Measurements from ENCODE around the gene SH3PXD2A. TPM values are rescaled to one million over a fixed set of nuclear protein-coding genes. Genes with fewer than 3 reads are reported as not detected.
"Not testable (repeated sequence)": the region's sequence is repeated elsewhere in the genome, so short reads cannot be mapped to it uniquely, and the experiment has no call there.

The SH3PXD2A gene
- total RNA-seq, 2 experiments from 2014 or later: 12.4 to 14.5 TPM

- CTCF ChIA-PET: interaction anchor here (1.2 kb wide), 1 partner anchor 9 kb away, joined by 5 read pairs; no protein-coding TSS in a partner anchor
- peaks cover 60% of the 10 kb centered on the region for H3K4me1 Mint-ChIP-seq
These were observed 87.0 kb downstream of the SH3PXD2A start for GRCh38 chr10:103768345-103768744.

GRCh38 chr10:103767756-103768155 is 87.6 kb downstream of the SH3PXD2A start:
- Mint-ChIP-seq H3K27ac (no peak overlapping the region), H3K9me3 (ENCODE audit: low read depth) (no peaks in the 10 kb centered on the region), H3K4me3 (no peak overlapping the region), H3K4me1 (peaks cover 66% of the 10 kb centered on the region), H3K36me3 (no peaks in the 10 kb centered on the region), H3K27me3 (no peaks in the 10 kb centered on the region)
- DNase-seq: no peak
- CTCF ChIA-PET: interaction anchor here (1.2 to 1.4 kb wide), 2 partner anchors 9 to 10 kb away, joined by 3 to 5 read pairs; no protein-coding TSS in a partner anchor
- ATAC-seq: no peak

More at GRCh38 chr10:103768345-103768744, 87.0 kb downstream of the SH3PXD2A start:
- DNase-seq (no peak), ATAC-seq (no peak)
- Mint-ChIP-seq H3K27ac (no peak overlapping the region), H3K4me3 (no peak overlapping the region), H3K27me3 (no peaks in the 10 kb centered on the region), H3K36me3 (no peaks in the 10 kb centered on the region), H3K9me3 (ENCODE audit: low read depth) (no peaks in the 10 kb centered on the region)

- no peak for DNase-seq
- Mint-ChIP-seq H3K27ac (no peak overlapping the region), H3K4me3 (no peak overlapping the region), H3K36me3 (no peaks in the 10 kb centered on the region), H3K4me1 (peaks cover 59% of the 10 kb centered on the region), H3K9me3 (ENCODE audit: low read depth) (no peaks in the 10 kb centered on the region), H3K27me3 (no peaks in the 10 kb centered on the region)
- CTCF ChIA-PET: interaction anchor here (0.8 to 4.3 kb wide), 4 partner anchors 9 to 15 kb away, joined by 3 to 31 read pairs (median 9); no protein-coding TSS in a partner anchor
- no peak for ATAC-seq
These were observed 88.4 kb downstream of the SH3PXD2A start for GRCh38 chr10:103766751-103767505.

GRCh38 chr10:103765981-103766380 is 89.4 kb downstream of the SH3PXD2A start:
- H3K9me3 Mint-ChIP-seq (ENCODE audit: low read depth): no peaks in the 10 kb centered on the region
- ATAC-seq: peak; percentile 63
- peak overlapping the region; percentile 56 for H3K27ac Mint-ChIP-seq
- DNase-seq: peak; percentile 78
- H3K36me3 Mint-ChIP-seq: no peaks in the 10 kb centered on the region
- H3K4me1 Mint-ChIP-seq: peaks cover 58% of the 10 kb centered on the region
- CTCF ChIA-PET: interaction anchor here (2.1 to 4.3 kb wide), 4 partner anchors 8 to 19 kb away, joined by 8 to 31 read pairs (median 12); no protein-coding TSS in a partner anchor
- no peak overlapping the region for H3K4me3 Mint-ChIP-seq
- H3K27me3 Mint-ChIP-seq: no peaks in the 10 kb centered on the region

GRCh38 chr10:103765168-103765567 is 90.2 kb downstream of the SH3PXD2A start:
- DNase-seq (peak; percentile 54), ATAC-seq (peak; percentile 66)
- Mint-ChIP-seq H3K4me1 (peaks cover 59% of the 10 kb centered on the region), H3K36me3 (no peaks in the 10 kb centered on the region), H3K27me3 (no peaks in the 10 kb centered on the region), H3K4me3 (no peak overlapping the region), H3K9me3 (ENCODE audit: low read depth) (no peaks in the 10 kb centered on the region), H3K27ac (no peak overlapping the region)
- CTCF ChIA-PET: interaction anchor here (2.1 to 4.3 kb wide), 4 partner anchors 9 to 18 kb away, joined by 8 to 31 read pairs (median 12); no protein-coding TSS in a partner anchor

- Mint-ChIP-seq H3K9me3 (ENCODE audit: low read depth) (no peaks in the 10 kb centered on the region), H3K4me3 (peak overlapping the region; percentile 11), H3K27me3 (no peaks in the 10 kb centered on the region), H3K27ac (peak overlapping the region; percentile 52), H3K4me1 (peaks cover 62% of the 10 kb centered on the region), H3K36me3 (no peaks in the 10 kb centered on the region)
- DNase-seq: no peak
- CTCF ChIA-PET: interaction anchor here (0.9 to 4.3 kb wide), 6 partner anchors 9 to 88 kb away, joined by 3 to 31 read pairs (median 8); no protein-coding TSS in a partner anchor
- no peak for ATAC-seq
These were observed 90.9 kb downstream of the SH3PXD2A start for GRCh38 chr10:103764296-103765088.

GRCh38 chr10:103763374-103764202 is 91.8 kb downstream of the SH3PXD2A start:
- peak; percentile 71 for DNase-seq
- H3K36me3 Mint-ChIP-seq: no peaks in the 10 kb centered on the region
- CTCF ChIA-PET: interaction anchor here (1.0 to 4.3 kb wide), 6 partner anchors 10 to 89 kb away, joined by 3 to 31 read pairs (median 4); no protein-coding TSS in a partner anchor
- peak overlapping the region; percentile 52 for H3K27ac Mint-ChIP-seq
- peak; percentile 32 for ATAC-seq
- H3K4me3 Mint-ChIP-seq: peak overlapping the region; percentile 11
- H3K9me3 Mint-ChIP-seq (ENCODE audit: low read depth): no peaks in the 10 kb centered on the region
- H3K4me1 Mint-ChIP-seq: peaks cover 70% of the 10 kb centered on the region
- H3K27me3 Mint-ChIP-seq: no peaks in the 10 kb centered on the region

- Mint-ChIP-seq H3K36me3 (no peaks in the 10 kb centered on the region), H3K27ac (no peak overlapping the region)
- DNase-seq: no peak
These were observed 92.5 kb downstream of the SH3PXD2A start for GRCh38 chr10:103762916-103763315.

GRCh38 chr10:103762162-103762561 is 93.2 kb downstream of the SH3PXD2A start:
- no peaks in the 10 kb centered on the region for H3K9me3 Mint-ChIP-seq (ENCODE audit: low read depth)
- no peak for DNase-seq
- no peak overlapping the region for H3K4me3 Mint-ChIP-seq
- H3K36me3 Mint-ChIP-seq: no peaks in the 10 kb centered on the region
- peak overlapping the region; percentile 34 for H3K27ac Mint-ChIP-seq
- CTCF ChIA-PET: interaction anchor here (1.2 to 4.3 kb wide), 2 partner anchors 8 to 12 kb away, joined by 4 to 31 read pairs; no protein-coding TSS in a partner anchor
- no peak for ATAC-seq
- H3K27me3 Mint-ChIP-seq: no peaks in the 10 kb centered on the region
- H3K4me1 Mint-ChIP-seq: peaks cover 74% of the 10 kb centered on the region

More at GRCh38 chr10:103762916-103763315, 92.5 kb downstream of the SH3PXD2A start:
- CTCF ChIA-PET: interaction anchor here (1.0 to 4.3 kb wide), 5 partner anchors 9 to 77 kb away, joined by 3 to 31 read pairs (median 4); no protein-coding TSS in a partner anchor
- Mint-ChIP-seq H3K9me3 (ENCODE audit: low read depth) (no peaks in the 10 kb centered on the region), H3K27me3 (no peaks in the 10 kb centered on the region), H3K4me1 (peaks cover 72% of the 10 kb centered on the region), H3K4me3 (no peak overlapping the region)
- ATAC-seq: no peak

GRCh38 chr10:103761075-103761920 is 94.1 kb downstream of the SH3PXD2A start:
- CTCF ChIA-PET: interaction anchor here (1.1 kb wide), 1 partner anchor 49 kb away, joined by 4 read pairs; no protein-coding TSS in a partner anchor
- ATAC-seq: no peak

GRCh38 chr10:103760233-103760632 is 95.1 kb downstream of the SH3PXD2A start:
- CTCF ChIA-PET: interaction anchor here (1.1 kb wide), 1 partner anchor 48 kb away, joined by 4 read pairs; no protein-coding TSS in a partner anchor
- not testable (repeated sequence) for H3K27me3 Mint-ChIP-seq; H3K36me3 Mint-ChIP-seq; DNase-seq; ATAC-seq; H3K4me3 Mint-ChIP-seq; H3K9me3 Mint-ChIP-seq (ENCODE audit: low read depth)
- peak overlapping the region; percentile 82 for H3K27ac Mint-ChIP-seq
- peaks cover 66% of the 10 kb centered on the region for H3K4me1 Mint-ChIP-seq

More at GRCh38 chr10:103761075-103761920, 94.1 kb downstream of the SH3PXD2A start:
- no peak overlapping the region for H3K27ac Mint-ChIP-seq
- DNase-seq: no peak
- no peaks in the 10 kb centered on the region for H3K27me3 Mint-ChIP-seq
- no peak overlapping the region for H3K4me3 Mint-ChIP-seq
- no peaks in the 10 kb centered on the region for H3K36me3 Mint-ChIP-seq
- peaks cover 77% of the 10 kb centered on the region for H3K4me1 Mint-ChIP-seq
- H3K9me3 Mint-ChIP-seq (ENCODE audit: low read depth): no peaks in the 10 kb centered on the region

Data from activated CD8-positive, alpha-beta memory T cell treated with anti-CD3 and anti-CD28 coated beads, Interleukin-2, amount 10 ng/mL, durations not matched to agents 7 days and 5 days (primary cell).